ENCODE measurements around the gene KLHL33.

The KLHL33 gene

DNA sequence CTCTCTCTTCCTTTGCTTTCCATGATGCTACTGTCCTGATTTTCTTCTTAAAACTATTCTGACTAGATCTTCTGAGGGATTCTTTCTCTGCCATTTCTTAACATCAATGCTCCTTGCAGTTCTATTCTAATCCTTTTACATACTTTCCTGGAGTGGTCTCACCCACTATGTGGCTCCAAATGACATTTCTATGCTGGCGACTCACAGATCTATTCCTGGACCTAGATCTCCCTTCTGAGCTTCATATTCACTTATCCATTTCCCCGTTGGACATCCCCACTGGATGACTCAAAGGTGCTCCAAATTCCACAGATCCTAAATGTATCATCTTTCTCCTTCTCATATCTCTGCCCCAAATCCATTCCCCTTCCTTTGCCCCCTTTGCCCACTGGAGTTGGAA is 26.7 kb downstream of the KLHL33 start:
- Histone ChIP-seq H3K9me3 (ENCODE audit: insufficient read depth, low read length) (no peaks in the 10 kb centered on the region), H3K9ac (ENCODE audit: insufficient read length, low read depth) (no peak overlapping the region), H3K36me3 (ENCODE audit: insufficient read depth, insufficient read length, low read length) (peaks cover 35% of the 10 kb centered on the region), H3K4me3 (ENCODE audit: insufficient read length, low read depth) (no peak overlapping the region), H3K27me3 (ENCODE audit: insufficient read depth, insufficient read length) (peaks cover 2% of the 10 kb centered on the region), H3K4me1 (ENCODE audit: insufficient read depth, insufficient read length) (no peaks in the 10 kb centered on the region)
- DNase-seq (ENCODE audit: low read depth, low spot score): no peak
- TF ChIP-seq YY1 (IDR thresholded peaks at IDR 0.05; ENCODE audit: insufficient read depth, insufficient read length) (no peak), ZNF274 (IDR thresholded peaks at IDR 0.05; ENCODE audit: low read depth, low read length) (no peak), SUZ12 (IDR thresholded peaks at IDR 0.05; ENCODE audit: extremely low read depth, insufficient read depth, insufficient read length) (no peak)

DNA sequence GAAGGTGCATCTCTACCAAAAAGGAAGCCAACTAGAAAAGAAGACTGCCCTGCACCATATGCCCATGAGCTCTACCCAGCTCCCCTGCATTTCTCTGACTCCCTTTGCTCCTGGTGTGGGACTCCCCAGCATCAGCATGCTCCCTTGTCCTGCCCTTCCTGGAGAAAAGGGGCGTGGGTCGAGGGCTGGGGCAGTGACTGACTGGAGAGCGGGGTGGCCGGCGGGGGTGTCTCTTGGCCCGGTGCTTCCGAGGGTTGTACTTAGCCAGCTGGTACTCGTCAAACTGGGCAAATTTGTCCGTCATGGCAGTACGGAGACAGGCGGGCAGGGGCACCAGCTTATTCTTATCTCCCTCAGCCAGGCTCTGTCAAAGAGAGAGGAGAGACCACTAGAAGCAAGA is 32.4 kb downstream of the KLHL33 start:
- Histone ChIP-seq H3K4me1 (ENCODE audit: insufficient read depth, insufficient read length) (no peaks in the 10 kb centered on the region), H3K36me3 (ENCODE audit: insufficient read depth, insufficient read length, low read length) (peaks cover 75% of the 10 kb centered on the region), H3K9ac (ENCODE audit: insufficient read length, low read depth) (no peak overlapping the region), H3K4me3 (ENCODE audit: insufficient read length, low read depth) (no peak overlapping the region), H3K9me3 (ENCODE audit: insufficient read depth, low read length) (no peaks in the 10 kb centered on the region), H3K27me3 (ENCODE audit: insufficient read depth, insufficient read length) (no peaks in the 10 kb centered on the region)
- no peak for DNase-seq (ENCODE audit: low read depth, low spot score)
- no peak for TF ChIP-seq ZNF274 (IDR thresholded peaks at IDR 0.05; ENCODE audit: low read depth, low read length)
- no peak for TF ChIP-seq SUZ12 (IDR thresholded peaks at IDR 0.05; ENCODE audit: extremely low read depth, insufficient read depth, insufficient read length)
- no peak for TF ChIP-seq YY1 (IDR thresholded peaks at IDR 0.05; ENCODE audit: insufficient read depth, insufficient read length)

DNA sequence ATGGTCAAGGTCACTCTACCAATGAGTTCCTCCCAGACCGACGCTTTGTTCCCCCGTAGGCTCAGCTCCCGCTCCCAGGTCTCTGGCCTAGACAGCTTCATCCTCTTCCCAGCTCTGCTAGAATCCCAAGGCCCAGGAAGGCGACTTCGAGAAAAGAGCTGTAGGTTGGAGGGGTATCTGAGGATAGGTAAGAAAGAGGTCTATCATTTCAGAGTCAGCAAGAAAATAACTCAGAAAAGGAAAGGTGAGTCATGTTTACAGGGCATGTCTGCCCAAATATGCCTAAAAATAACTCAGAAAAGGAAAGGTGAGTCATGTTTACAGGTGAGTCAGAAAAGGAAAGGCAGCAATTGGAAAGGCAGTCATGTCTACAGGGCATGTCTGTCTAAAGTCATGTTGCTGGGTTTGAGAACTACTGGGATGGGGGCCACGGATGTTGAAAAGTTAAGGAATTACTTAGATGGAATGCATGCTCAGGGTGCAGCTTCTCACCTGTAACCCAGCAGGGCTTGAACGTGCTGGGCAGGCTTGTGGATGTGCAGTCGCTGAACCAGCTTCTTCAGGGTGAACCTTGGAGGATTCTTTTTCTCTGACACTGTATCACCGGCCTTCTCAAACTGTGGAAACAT is 34.9 kb downstream of the KLHL33 start:
- no peak overlapping the region for H3K9ac ChIP-seq (ENCODE audit: insufficient read length, low read depth)
- peaks cover 67% of the 10 kb centered on the region for H3K36me3 ChIP-seq (ENCODE audit: insufficient read depth, insufficient read length, low read length)
- no peaks in the 10 kb centered on the region for H3K27me3 ChIP-seq (ENCODE audit: insufficient read depth, insufficient read length)
- no peaks in the 10 kb centered on the region for H3K4me1 ChIP-seq (ENCODE audit: insufficient read depth, insufficient read length)
- H3K9me3 ChIP-seq (ENCODE audit: insufficient read depth, low read length): no peaks in the 10 kb centered on the region
- no peak for DNase-seq (ENCODE audit: low read depth, low spot score)
- no peak overlapping the region for H3K4me3 ChIP-seq (ENCODE audit: insufficient read length, low read depth)
- no peak for TF ChIP-seq ZNF274 (IDR thresholded peaks at IDR 0.05; ENCODE audit: low read depth, low read length)
- no peak for TF ChIP-seq YY1 (IDR thresholded peaks at IDR 0.05; ENCODE audit: insufficient read depth, insufficient read length)
- no peak for TF ChIP-seq SUZ12 (IDR thresholded peaks at IDR 0.05; ENCODE audit: extremely low read depth, insufficient read depth, insufficient read length)

DNA sequence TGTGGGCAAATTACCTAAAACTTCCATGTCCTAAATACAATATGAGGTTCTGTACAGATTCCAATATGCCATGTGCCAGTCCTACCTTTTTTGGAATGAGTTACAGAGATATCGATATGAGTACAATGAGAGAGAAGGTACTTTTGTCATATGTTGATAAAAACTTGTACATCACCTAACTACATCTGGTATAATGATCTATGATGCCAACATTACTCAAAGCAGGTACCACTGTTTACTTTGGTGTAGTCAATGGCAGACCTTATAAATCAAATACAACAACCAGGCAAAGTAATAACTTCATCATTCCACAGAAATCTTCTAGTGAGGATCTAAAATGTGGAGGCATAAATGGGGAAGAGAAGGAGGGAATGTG is 35.4 kb downstream of the KLHL33 start:
- H3K4me1 ChIP-seq (ENCODE audit: insufficient read depth, insufficient read length): no peaks in the 10 kb centered on the region
- H3K27me3 ChIP-seq (ENCODE audit: insufficient read depth, insufficient read length): no peaks in the 10 kb centered on the region
- no peaks in the 10 kb centered on the region for H3K9me3 ChIP-seq (ENCODE audit: insufficient read depth, low read length)
- no peak for TF ChIP-seq ZNF274 (IDR thresholded peaks at IDR 0.05; ENCODE audit: low read depth, low read length)
- no peak for TF ChIP-seq YY1 (IDR thresholded peaks at IDR 0.05; ENCODE audit: insufficient read depth, insufficient read length)
- no peak for TF ChIP-seq SUZ12 (IDR thresholded peaks at IDR 0.05; ENCODE audit: extremely low read depth, insufficient read depth, insufficient read length)
- H3K4me3 ChIP-seq (ENCODE audit: insufficient read length, low read depth): no peak overlapping the region
- H3K36me3 ChIP-seq (ENCODE audit: insufficient read depth, insufficient read length, low read length): peaks cover 70% of the 10 kb centered on the region
- no peak for DNase-seq (ENCODE audit: low read depth, low spot score)
- no peak overlapping the region for H3K9ac ChIP-seq (ENCODE audit: insufficient read length, low read depth)

DNA sequence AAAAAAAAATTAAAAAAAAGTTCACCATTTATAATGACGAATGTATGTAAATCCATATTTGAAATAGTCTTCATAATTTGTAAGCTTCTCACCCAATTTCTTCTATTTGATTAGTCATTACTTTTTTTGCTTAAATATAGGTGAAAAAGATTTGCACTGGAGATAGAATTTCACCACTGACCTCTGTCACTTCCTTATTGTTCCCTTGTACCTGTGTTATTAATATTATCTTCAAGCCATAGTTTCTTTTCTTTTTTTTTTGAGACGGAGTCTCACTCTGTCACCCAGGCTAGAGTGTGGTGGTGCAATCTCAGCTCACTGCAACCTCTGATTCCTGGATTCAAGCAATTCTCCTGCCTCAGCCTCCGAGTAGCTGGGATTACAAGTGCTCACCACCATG is 38.5 kb downstream of the KLHL33 start:
- no peaks in the 10 kb centered on the region for H3K9me3 ChIP-seq (ENCODE audit: insufficient read depth, low read length)
- H3K27me3 ChIP-seq (ENCODE audit: insufficient read depth, insufficient read length): no peaks in the 10 kb centered on the region
- no peak for TF ChIP-seq YY1 (IDR thresholded peaks at IDR 0.05; ENCODE audit: insufficient read depth, insufficient read length)
- no peak for TF ChIP-seq SUZ12 (IDR thresholded peaks at IDR 0.05; ENCODE audit: extremely low read depth, insufficient read depth, insufficient read length)
- TF ChIP-seq ZNF274 (IDR thresholded peaks at IDR 0.05; ENCODE audit: low read depth, low read length): no peak
- no peak overlapping the region for H3K9ac ChIP-seq (ENCODE audit: insufficient read length, low read depth)
- DNase-seq (ENCODE audit: low read depth, low spot score): no peak
- H3K4me3 ChIP-seq (ENCODE audit: insufficient read length, low read depth): no peak overlapping the region
- no peaks in the 10 kb centered on the region for H3K4me1 ChIP-seq (ENCODE audit: insufficient read depth, insufficient read length)
- peaks cover 61% of the 10 kb centered on the region for H3K36me3 ChIP-seq (ENCODE audit: insufficient read depth, insufficient read length, low read length)

DNA sequence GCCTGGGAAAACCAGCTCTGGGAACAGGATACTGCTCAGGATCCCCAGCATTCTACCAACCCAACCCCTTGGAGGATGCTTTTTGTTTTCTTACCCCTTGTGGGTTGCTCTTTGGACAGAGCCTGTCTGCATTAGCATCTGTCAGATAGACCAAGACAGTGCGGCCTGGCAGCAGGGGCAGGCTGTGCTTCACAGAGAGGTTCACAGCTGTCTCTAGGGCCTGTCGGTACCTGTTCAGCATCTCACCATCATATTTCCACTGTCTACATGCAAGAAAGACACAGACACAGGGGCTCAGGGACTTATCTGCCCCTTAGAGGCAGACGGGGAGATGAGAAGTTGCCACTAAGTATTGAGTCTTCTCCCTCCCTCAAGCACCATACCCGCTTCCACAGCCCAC is 44.5 kb downstream of the KLHL33 start:
- DNase-seq (ENCODE audit: low read depth, low spot score): no peak
- TF ChIP-seq ZNF274 (IDR thresholded peaks at IDR 0.05; ENCODE audit: low read depth, low read length): no peak
- no peak for TF ChIP-seq YY1 (IDR thresholded peaks at IDR 0.05; ENCODE audit: insufficient read depth, insufficient read length)
- no peak for TF ChIP-seq SUZ12 (IDR thresholded peaks at IDR 0.05; ENCODE audit: extremely low read depth, insufficient read depth, insufficient read length)
- no peaks in the 10 kb centered on the region for H3K9me3 ChIP-seq (ENCODE audit: insufficient read depth, low read length)
- no peak overlapping the region for H3K4me3 ChIP-seq (ENCODE audit: insufficient read length, low read depth)
- H3K27me3 ChIP-seq (ENCODE audit: insufficient read depth, insufficient read length): no peaks in the 10 kb centered on the region
- no peak overlapping the region for H3K9ac ChIP-seq (ENCODE audit: insufficient read length, low read depth)
- peaks cover 61% of the 10 kb centered on the region for H3K36me3 ChIP-seq (ENCODE audit: insufficient read depth, insufficient read length, low read length)
- peaks cover 2% of the 10 kb centered on the region for H3K4me1 ChIP-seq (ENCODE audit: insufficient read depth, insufficient read length)

DNA sequence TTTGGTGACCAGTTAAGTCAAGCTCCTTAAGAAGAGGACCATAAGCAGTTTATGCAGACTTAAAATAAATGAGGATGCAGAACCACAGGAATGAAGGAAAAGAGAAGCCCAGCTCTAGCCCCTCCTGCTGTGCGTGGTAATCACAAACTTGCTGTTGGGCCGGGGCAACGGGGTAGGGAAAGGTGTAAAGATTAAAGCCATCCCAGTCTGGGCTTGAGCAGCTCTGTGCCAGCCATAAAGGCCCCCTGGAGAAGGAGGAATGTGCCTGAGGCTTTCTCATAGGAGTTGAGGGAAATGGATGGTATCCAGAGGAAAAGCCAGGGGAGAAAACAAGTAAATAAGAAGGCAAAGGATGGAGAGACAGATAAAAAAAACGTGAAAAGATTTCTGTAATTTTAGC is 47.8 kb downstream of the KLHL33 start:
- peak; percentile 61 for DNase-seq (ENCODE audit: low read depth, low spot score)
- no peaks in the 10 kb centered on the region for H3K27me3 ChIP-seq (ENCODE audit: insufficient read depth, insufficient read length)
- no peak overlapping the region for H3K4me3 ChIP-seq (ENCODE audit: insufficient read length, low read depth)
- no peak overlapping the region for H3K9ac ChIP-seq (ENCODE audit: insufficient read length, low read depth)
- peaks cover 69% of the 10 kb centered on the region for H3K36me3 ChIP-seq (ENCODE audit: insufficient read depth, insufficient read length, low read length)
- TF ChIP-seq YY1 (IDR thresholded peaks at IDR 0.05; ENCODE audit: insufficient read depth, insufficient read length) (no peak), ZNF274 (IDR thresholded peaks at IDR 0.05; ENCODE audit: low read depth, low read length) (no peak), SUZ12 (IDR thresholded peaks at IDR 0.05; ENCODE audit: extremely low read depth, insufficient read depth, insufficient read length) (no peak)
- peaks cover 2% of the 10 kb centered on the region for H3K4me1 ChIP-seq (ENCODE audit: insufficient read depth, insufficient read length)
- H3K9me3 ChIP-seq (ENCODE audit: insufficient read depth, low read length): no peaks in the 10 kb centered on the region
